Hepatocyte (in vitro differentiated cells): Measurements from ENCODE around the gene KNL1. TPM values are rescaled to one million over a fixed set of nuclear protein-coding genes. Genes with fewer than 3 reads are reported as not detected.
A peak's percentile ranks its signal among the peaks of the same experiment; 100 is the strongest.

Experiments used
- DNase-seq: peaks from one replicate; pipeline ENCODE4 v3.0.0-alpha.2; 2016; ENCODE audit warnings: low spot score
- H2AFZ ChIP-seq: fragments of 200-600 bp; sonication (generic); 2 replicates; pipeline ENCODE4 v1.6.0; 2016; ENCODE audit warnings: antibody characterized with exemption, mild to moderate bottlenecking
- H3K27ac ChIP-seq: fragments of 200-600 bp; sonication (generic); 2 replicates; pipeline ENCODE4 v1.5.1; 2016; ENCODE audit warnings: mild to moderate bottlenecking
- H3K27me3 ChIP-seq: fragments of 200-600 bp; sonication (generic); 2 replicates; pipeline ENCODE4 v1.6.1; 2016
- H3K36me3 ChIP-seq: fragments of 200-600 bp; sonication (generic); replicated peaks from 2 replicates; pipeline ENCODE4 v1.5.1; 2016; ENCODE audit warnings: low read depth; ENCODE audit not compliant: insufficient read depth
- H3K4me1 ChIP-seq: fragments of 200-600 bp; sonication (generic); 2 replicates; pipeline ENCODE4 v1.5.1; 2016; ENCODE audit warnings: mild to moderate bottlenecking, moderate library complexity; ENCODE audit not compliant: insufficient read depth
- H3K4me2 ChIP-seq: fragments of 200-600 bp; sonication (generic); 2 replicates; pipeline ENCODE4 v1.6.0; 2016
- H3K4me3 ChIP-seq: fragments of 200-600 bp; sonication (generic); 2 replicates; pipeline ENCODE4 v1.5.1; 2016; ENCODE audit warnings: mild to moderate bottlenecking
- H3K79me2 ChIP-seq: fragments of 200-600 bp; sonication (generic); 2 replicates; pipeline ENCODE4 v1.6.0; 2017; ENCODE audit warnings: mild to moderate bottlenecking
- H3K9me2 ChIP-seq: fragments of 200-600 bp; sonication (generic); replicated peaks from 2 replicates; pipeline ENCODE4 v1.6.0; 2017; ENCODE audit warnings: mild to moderate bottlenecking; ENCODE audit not compliant: insufficient read depth
- H3K9me3 ChIP-seq: fragments of 200-600 bp; sonication (generic); 2 replicates; pipeline ENCODE4 v1.5.1; 2016; ENCODE audit warnings: low read depth, mild to moderate bottlenecking
- H4K20me1 ChIP-seq: fragments of 200-600 bp; sonication (generic); 2 replicates; pipeline ENCODE4 v1.6.0; 2016; ENCODE audit warnings: mild to moderate bottlenecking; ENCODE audit not compliant: insufficient read depth, poor library complexity, severe bottlenecking
- CTCF ChIP-seq: fragments of 200-600 bp; sonication (generic); IDR thresholded peaks from 2 replicates; pipeline ENCODE4 v1.5.1; 2016; ENCODE audit warnings: antibody characterized with exemption, mild to moderate bottlenecking; ENCODE audit not compliant: poor library complexity
- EZH2 ChIP-seq: fragments of 200-600 bp; sonication (generic); IDR thresholded peaks from 2 replicates; pipeline ENCODE4 v1.6.1; 2016; ENCODE audit warnings: antibody characterized with exemption, mild to moderate bottlenecking, borderline replicate concordance
- EZH2phosphoT487 ChIP-seq: fragments of 200-600 bp; sonication (generic); IDR thresholded peaks from one replicate; pipeline ENCODE4 v1.6.1; 2018; ENCODE audit warnings: antibody characterized with exemption, mild to moderate bottlenecking, low read depth, moderate library complexity; ENCODE audit not compliant: unreplicated experiment, severe bottlenecking
- WGBS: methylation state at CpG from one replicate; pipeline ENCODE4 v1.1.6; 2016; ENCODE audit warnings: low lambda C conversion rate; ENCODE audit errors: missing lambda C conversion rate; 5-methylcytosine and 5-hydroxymethylcytosine counted together
- polyA plus RNA-seq: library from polyadenylated mRNA; unstranded; fragments of >200 nt; fragmentation: Nextera tagmentation; extraction: Ambion mirVana; gene quantifications from 2 replicates; pipeline ENCODE4 v1.2.1, GENCODE V29; 2016
- total RNA-seq: library from RNA; depleted of rRNA; stranded (reverse); fragments of >200 nt; gene quantifications from 2 replicates; pipeline ENCODE4 v1.2.3, GENCODE V29; 2014

Gene KNL1
- total RNA-seq (10.0 and 15.7 TPM in 2 replicates), polyA plus RNA-seq (2.9 and 3.0 TPM in 2 replicates)

GRCh38 chr15:40593588-40594428 is at the start of gene KNL1:
KNL1 (plus strand) TSS chr15:40594249; CDS start chr15:40602932, 8,683 bp downstream.
- no peaks in the 10 kb centered on the region for H4K20me1 ChIP-seq
- H3K36me3 ChIP-seq = no peaks in the 10 kb centered on the region
- H3K4me2 ChIP-seq = peak within 1 kb of the TSS; percentile 74
- no peaks in the 10 kb centered on the region for H3K9me3 ChIP-seq
- H3K27me3 ChIP-seq = no peaks in the 10 kb centered on the region
- peak; percentile 94 for DNase-seq
- peaks cover 33% of the 10 kb centered on the region for H3K79me2 ChIP-seq
- H2AFZ ChIP-seq = peak within 1 kb of the TSS; percentile 55
- H3K4me1 ChIP-seq = peaks cover 6% of the 10 kb centered on the region
- peak within 1 kb of the TSS; percentile 95 for H3K27ac ChIP-seq
- H3K4me3 ChIP-seq = peak within 1 kb of the TSS; percentile 39
- 4% methylated on average over 41 of the region's 41 CpGs for WGBS
- no peaks in the 10 kb centered on the region for H3K9me2 ChIP-seq
- TF ChIP-seq EZH2 = no peak
- no peak for TF ChIP-seq CTCF
- no peak for TF ChIP-seq EZH2phosphoT487

- no peak for TF ChIP-seq CTCF
- TF ChIP-seq EZH2phosphoT487 = no peak
- TF ChIP-seq EZH2 = no peak
- Histone ChIP-seq H3K9me3 (no peaks in the 10 kb centered on the region), H3K36me3 (no peaks in the 10 kb centered on the region), H3K4me3 (no peak overlapping the region), H3K27me3 (no peaks in the 10 kb centered on the region), H3K79me2 (no peaks in the 10 kb centered on the region), H3K4me2 (no peak overlapping the region), H2AFZ (no peak overlapping the region), H3K9me2 (no peaks in the 10 kb centered on the region), H4K20me1 (no peaks in the 10 kb centered on the region), H3K27ac (no peak overlapping the region), H3K4me1 (no peaks in the 10 kb centered on the region)
- WGBS = 85% methylated on average over 1 of the region's 1 CpG
- DNase-seq = no peak
Measured at GRCh38 chr15:40545457-40545856, 48.6 kb upstream of the KNL1 start.

- H4K20me1 ChIP-seq = no peaks in the 10 kb centered on the region
- DNase-seq = no peak
- no peaks in the 10 kb centered on the region for H3K36me3 ChIP-seq
- no peaks in the 10 kb centered on the region for H3K4me1 ChIP-seq
- no peak overlapping the region for H3K4me2 ChIP-seq
- no peaks in the 10 kb centered on the region for H3K9me2 ChIP-seq
- no peaks in the 10 kb centered on the region for H3K27me3 ChIP-seq
- no peak overlapping the region for H2AFZ ChIP-seq
- no peak overlapping the region for H3K27ac ChIP-seq
- no peaks in the 10 kb centered on the region for H3K9me3 ChIP-seq
- H3K79me2 ChIP-seq = no peaks in the 10 kb centered on the region
- TF ChIP-seq EZH2 (no peak), EZH2phosphoT487 (no peak), CTCF (no peak)
- no peak overlapping the region for H3K4me3 ChIP-seq
- 87% methylated on average over 2 of the region's 2 CpGs for WGBS
Measured at GRCh38 chr15:40548610-40549009, 45.4 kb upstream of the KNL1 start.
